ENCODE data around the gene CTAGE1. TPM values are rescaled to one million over a fixed set of nuclear protein-coding genes. Genes with fewer than 3 reads are reported as not detected.
"Not testable (repeated sequence)": the region's sequence is repeated elsewhere in the genome, so short reads cannot be mapped to it uniquely, and the experiment has no call there.

The CTAGE1 gene
- polyA plus RNA-seq, 2 donors: not detected

DNA sequence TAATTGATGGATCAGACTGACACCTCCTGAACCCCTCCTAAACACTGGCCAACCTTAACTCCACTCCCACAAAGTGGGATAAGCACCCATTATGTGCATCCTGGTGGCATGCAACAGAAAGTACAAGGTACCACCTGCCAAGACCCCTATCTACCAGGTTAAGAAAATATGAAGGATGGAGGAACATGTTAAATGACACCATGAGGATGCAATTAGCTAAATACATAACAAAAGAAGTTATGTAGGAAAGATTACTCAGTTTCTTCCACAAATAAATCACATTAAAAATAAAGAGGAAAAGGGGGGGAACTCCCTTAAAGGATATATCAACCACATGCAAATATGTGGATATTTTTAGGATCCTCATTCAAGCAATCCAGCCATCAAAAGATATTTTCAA, 12.6 kb downstream of the CTAGE1 start:
- H3K9me3 ChIP-seq (ENCODE audit: control insufficient read depth in 2 of 2, insufficient read depth in 1 of 2, low read depth in 1 of 2, low read length in 1 of 2): peaks cover 3 to 4% of the 10 kb centered on the region in 2 donors

GRCh38 chr18:22403950-22404349, 13.8 kb downstream of the CTAGE1 start:
- Histone ChIP-seq H3K9me3 (ENCODE audit: control insufficient read depth in 2 of 2, insufficient read depth in 1 of 2, low read depth in 1 of 2, low read length in 1 of 2) (peaks cover 3 to 4% of the 10 kb centered on the region in 2 donors), H3K4me3 (ENCODE audit: low read depth in 1 of 2, low read length in 2 of 2) (no peak overlapping the region), H3K27ac (ENCODE audit: low read depth in 2 of 2, low read length in 1 of 2) (no peak overlapping the region), H3K27me3 (ENCODE audit: control insufficient read depth in 1 of 2, insufficient read depth in 2 of 2, low read length in 2 of 2) (no peaks in the 10 kb centered on the region), H3K36me3 (ENCODE audit: control insufficient read depth in 2 of 2, insufficient read depth in 2 of 2, low read length in 1 of 2) (no peaks in the 10 kb centered on the region), H3K4me1 (ENCODE audit: control insufficient read depth in 2 of 2, insufficient read depth in 2 of 2, low read length in 1 of 2) (no peaks in the 10 kb centered on the region)
- 94 to 96% methylated on average over 3 of the region's 3 CpGs for WGBS, 2 donors

More for the DNA sequence above, 12.6 kb downstream of the CTAGE1 start:
- no peak overlapping the region for H3K27ac ChIP-seq (ENCODE audit: low read depth in 2 of 2, low read length in 1 of 2)
- H3K4me3 ChIP-seq (ENCODE audit: low read depth in 1 of 2, low read length in 2 of 2): no peak overlapping the region
- no peaks in the 10 kb centered on the region for H3K36me3 ChIP-seq (ENCODE audit: control insufficient read depth in 2 of 2, insufficient read depth in 2 of 2, low read length in 1 of 2)
- no peaks in the 10 kb centered on the region for H3K27me3 ChIP-seq (ENCODE audit: control insufficient read depth in 1 of 2, insufficient read depth in 2 of 2, low read length in 2 of 2)
- H3K4me1 ChIP-seq (ENCODE audit: control insufficient read depth in 2 of 2, insufficient read depth in 2 of 2, low read length in 1 of 2): no peaks in the 10 kb centered on the region

DNA sequence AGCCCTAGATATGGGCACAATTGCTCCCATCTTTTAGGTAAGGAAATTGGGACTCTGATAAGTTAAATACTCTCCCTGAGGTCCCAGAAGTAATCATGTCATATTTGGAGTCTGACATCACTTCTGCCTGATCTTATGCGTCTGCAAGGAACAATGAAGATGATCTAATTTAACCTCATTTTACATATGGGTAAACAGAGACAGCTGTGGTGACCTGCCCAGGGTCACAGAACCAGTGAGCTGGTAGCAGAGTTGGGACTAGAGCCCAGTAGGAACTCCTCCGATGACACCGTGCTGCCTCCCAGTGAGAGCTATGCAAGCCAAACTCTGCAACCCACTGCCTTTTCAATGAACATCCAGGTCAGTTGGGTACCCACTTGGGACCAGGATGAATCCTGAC, 17.8 kb downstream of the CTAGE1 start:
- 53 to 57% methylated on average over 3 of the region's 3 CpGs for WGBS, 2 donors
- Histone ChIP-seq H3K27ac (ENCODE audit: low read depth in 2 of 2, low read length in 1 of 2) (no peak overlapping the region), H3K9me3 (ENCODE audit: control insufficient read depth in 2 of 2, insufficient read depth in 1 of 2, low read depth in 1 of 2, low read length in 1 of 2) (peaks cover under 1% of the 10 kb centered on the region in 2 donors), H3K36me3 (ENCODE audit: control insufficient read depth in 2 of 2, insufficient read depth in 2 of 2, low read length in 1 of 2) (no peaks in the 10 kb centered on the region), H3K4me3 (ENCODE audit: low read depth in 1 of 2, low read length in 2 of 2) (no peak overlapping the region), H3K4me1 (ENCODE audit: control insufficient read depth in 2 of 2, insufficient read depth in 2 of 2, low read length in 1 of 2) (no peaks in the 10 kb centered on the region), H3K27me3 (ENCODE audit: control insufficient read depth in 1 of 2, insufficient read depth in 2 of 2, low read length in 2 of 2) (no peaks in the 10 kb centered on the region)

- Histone ChIP-seq H3K4me1 (ENCODE audit: control insufficient read depth in 2 of 2, insufficient read depth in 2 of 2, low read length in 1 of 2) (no peaks in the 10 kb centered on the region), H3K9me3 (ENCODE audit: control insufficient read depth in 2 of 2, insufficient read depth in 1 of 2, low read depth in 1 of 2, low read length in 1 of 2) (no peaks in the 10 kb centered on the region), H3K4me3 (ENCODE audit: low read depth in 1 of 2, low read length in 2 of 2) (no peak overlapping the region), H3K27ac (ENCODE audit: low read depth in 2 of 2, low read length in 1 of 2) (no peak overlapping the region), H3K36me3 (ENCODE audit: control insufficient read depth in 2 of 2, insufficient read depth in 2 of 2, low read length in 1 of 2) (no peaks in the 10 kb centered on the region), H3K27me3 (ENCODE audit: control insufficient read depth in 1 of 2, insufficient read depth in 2 of 2, low read length in 2 of 2) (no peaks in the 10 kb centered on the region)
- 75 to 77% methylated on average over 4 of the region's 4 CpGs for WGBS, 2 donors
Measured at GRCh38 chr18:22398464-22398863, 19.3 kb downstream of the CTAGE1 start.

DNA sequence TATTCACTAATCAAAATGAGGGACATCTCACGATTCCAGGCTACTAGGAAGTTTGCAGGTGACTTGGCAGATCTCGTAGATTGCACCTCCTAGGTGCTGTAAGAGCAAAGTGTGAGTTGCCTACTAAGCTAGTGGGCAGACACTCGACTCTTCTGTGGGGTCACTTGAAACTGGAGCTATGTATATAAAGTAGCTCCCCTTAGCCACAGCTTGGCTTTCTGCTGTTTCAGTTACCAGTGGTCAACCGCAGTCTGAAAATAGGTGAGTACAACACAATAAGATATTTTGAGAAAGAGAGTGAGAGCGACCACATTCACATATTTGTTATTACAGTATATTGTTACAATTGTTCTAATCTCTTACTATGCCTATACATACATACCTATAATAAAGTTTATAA, 23.3 kb downstream of the CTAGE1 start:
- no peaks in the 10 kb centered on the region for H3K27me3 ChIP-seq (ENCODE audit: control insufficient read depth in 1 of 2, insufficient read depth in 2 of 2, low read length in 2 of 2)
- no peaks in the 10 kb centered on the region for H3K9me3 ChIP-seq (ENCODE audit: control insufficient read depth in 2 of 2, insufficient read depth in 1 of 2, low read depth in 1 of 2, low read length in 1 of 2)
- no peaks in the 10 kb centered on the region for H3K4me1 ChIP-seq (ENCODE audit: control insufficient read depth in 2 of 2, insufficient read depth in 2 of 2, low read length in 1 of 2)
- 87 to 90% methylated on average over 5 of the region's 5 CpGs for WGBS, 2 donors
- H3K36me3 ChIP-seq (ENCODE audit: control insufficient read depth in 2 of 2, insufficient read depth in 2 of 2, low read length in 1 of 2): no peaks in the 10 kb centered on the region
- no peak overlapping the region for H3K27ac ChIP-seq (ENCODE audit: low read depth in 2 of 2, low read length in 1 of 2)
- H3K4me3 ChIP-seq (ENCODE audit: low read depth in 1 of 2, low read length in 2 of 2): no peak overlapping the region

DNA sequence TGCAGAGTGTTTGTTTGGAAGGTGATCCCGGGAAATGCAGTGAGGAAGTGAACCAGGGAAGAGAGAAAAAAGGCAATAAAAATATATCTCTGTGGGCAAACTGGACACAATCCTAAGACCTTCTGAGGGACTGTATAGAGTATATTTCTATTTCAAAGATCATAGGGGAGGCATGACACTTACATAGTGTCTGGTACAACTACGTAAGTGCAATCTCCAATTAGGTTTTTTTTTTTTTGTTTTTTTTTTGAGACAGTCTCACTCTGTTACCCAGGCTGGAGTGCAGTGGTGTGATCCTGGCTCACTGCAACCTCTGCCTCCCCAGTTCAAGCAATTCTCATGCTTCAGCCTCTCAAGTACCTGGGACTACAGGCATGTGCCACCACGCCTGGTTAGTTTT, 24.6 kb downstream of the CTAGE1 start:
- not testable (repeated sequence) for H3K36me3 ChIP-seq (ENCODE audit: control insufficient read depth in 2 of 2, insufficient read depth in 2 of 2, low read length in 1 of 2); H3K4me3 ChIP-seq (ENCODE audit: low read depth in 1 of 2, low read length in 2 of 2); H3K27me3 ChIP-seq (ENCODE audit: control insufficient read depth in 1 of 2, insufficient read depth in 2 of 2, low read length in 2 of 2); H3K27ac ChIP-seq (ENCODE audit: low read depth in 2 of 2, low read length in 1 of 2); H3K4me1 ChIP-seq (ENCODE audit: control insufficient read depth in 2 of 2, insufficient read depth in 2 of 2, low read length in 1 of 2); H3K9me3 ChIP-seq (ENCODE audit: control insufficient read depth in 2 of 2, insufficient read depth in 1 of 2, low read depth in 1 of 2, low read length in 1 of 2)
- WGBS, 2 donors: 84 to 92% methylated on average over 3 of the region's 3 CpGs

DNA sequence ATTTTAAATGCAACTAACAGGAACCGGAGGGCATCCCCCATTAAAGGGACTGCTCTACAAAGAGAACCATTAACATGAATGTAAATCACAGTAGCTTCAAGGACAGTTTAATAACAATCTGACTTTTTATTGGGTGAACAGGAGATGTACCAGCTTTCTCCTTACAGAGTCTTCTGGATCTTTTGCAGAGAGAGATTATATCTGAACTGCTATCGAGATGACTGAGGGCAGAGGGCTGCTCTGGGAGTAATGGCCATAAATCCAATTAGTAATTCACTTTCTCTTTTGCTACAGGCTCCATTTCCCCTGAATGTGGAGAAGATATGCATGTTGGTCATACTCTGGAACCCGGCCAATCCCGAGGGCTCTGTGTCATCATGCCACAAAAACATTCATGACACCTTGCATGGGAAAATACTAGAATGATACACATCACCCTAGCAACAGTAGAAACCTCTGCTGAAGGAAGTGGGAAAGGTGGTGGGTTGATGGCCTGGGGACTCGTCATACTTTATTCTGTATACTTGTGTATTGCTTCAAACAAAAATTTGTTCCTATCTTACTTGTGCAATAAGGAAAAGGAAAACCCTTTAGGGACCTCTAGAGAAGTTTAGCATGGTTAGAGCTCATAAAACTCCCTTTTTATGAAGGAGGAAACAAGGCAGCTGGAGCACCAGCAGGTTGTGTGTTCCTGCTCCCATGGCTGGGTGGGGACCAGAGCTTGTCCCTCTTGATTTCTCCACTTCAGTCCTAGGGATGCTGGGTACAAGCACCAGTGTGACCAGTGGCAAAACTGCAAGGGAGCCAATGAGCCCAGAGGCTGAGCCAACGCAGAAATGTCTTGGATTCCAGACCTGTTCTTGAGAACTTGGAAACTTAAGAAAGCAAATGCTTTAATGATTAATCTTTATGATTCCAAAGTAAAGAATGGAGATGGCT, 26.0 kb downstream of the CTAGE1 start:
- H3K27me3 ChIP-seq (ENCODE audit: control insufficient read depth in 1 of 2, insufficient read depth in 2 of 2, low read length in 2 of 2): no peaks in the 10 kb centered on the region
- no peaks in the 10 kb centered on the region for H3K4me1 ChIP-seq (ENCODE audit: control insufficient read depth in 2 of 2, insufficient read depth in 2 of 2, low read length in 1 of 2)
- WGBS, 2 donors: 43 to 47% methylated on average over 6 of the region's 6 CpGs
- H3K36me3 ChIP-seq (ENCODE audit: control insufficient read depth in 2 of 2, insufficient read depth in 2 of 2, low read length in 1 of 2): no peaks in the 10 kb centered on the region
- H3K9me3 ChIP-seq (ENCODE audit: control insufficient read depth in 2 of 2, insufficient read depth in 1 of 2, low read depth in 1 of 2, low read length in 1 of 2): no peaks in the 10 kb centered on the region
- H3K27ac ChIP-seq (ENCODE audit: low read depth in 2 of 2, low read length in 1 of 2): no peak overlapping the region
- H3K4me3 ChIP-seq (ENCODE audit: low read depth in 1 of 2, low read length in 2 of 2): no peak overlapping the region

GRCh38 chr18:22387787-22388186, 29.9 kb downstream of the CTAGE1 start:
- Histone ChIP-seq H3K27me3 (ENCODE audit: control insufficient read depth in 1 of 2, insufficient read depth in 2 of 2, low read length in 2 of 2) (no peaks in the 10 kb centered on the region), H3K4me3 (ENCODE audit: low read depth in 1 of 2, low read length in 2 of 2) (no peak overlapping the region), H3K4me1 (ENCODE audit: control insufficient read depth in 2 of 2, insufficient read depth in 2 of 2, low read length in 1 of 2) (no peaks in the 10 kb centered on the region), H3K9me3 (ENCODE audit: control insufficient read depth in 2 of 2, insufficient read depth in 1 of 2, low read depth in 1 of 2, low read length in 1 of 2) (no peaks in the 10 kb centered on the region), H3K36me3 (ENCODE audit: control insufficient read depth in 2 of 2, insufficient read depth in 2 of 2, low read length in 1 of 2) (no peaks in the 10 kb centered on the region), H3K27ac (ENCODE audit: low read depth in 2 of 2, low read length in 1 of 2) (no peak overlapping the region)
- 65 to 87% methylated on average over 1 of the region's 1 CpG for WGBS, 2 donors

DNA sequence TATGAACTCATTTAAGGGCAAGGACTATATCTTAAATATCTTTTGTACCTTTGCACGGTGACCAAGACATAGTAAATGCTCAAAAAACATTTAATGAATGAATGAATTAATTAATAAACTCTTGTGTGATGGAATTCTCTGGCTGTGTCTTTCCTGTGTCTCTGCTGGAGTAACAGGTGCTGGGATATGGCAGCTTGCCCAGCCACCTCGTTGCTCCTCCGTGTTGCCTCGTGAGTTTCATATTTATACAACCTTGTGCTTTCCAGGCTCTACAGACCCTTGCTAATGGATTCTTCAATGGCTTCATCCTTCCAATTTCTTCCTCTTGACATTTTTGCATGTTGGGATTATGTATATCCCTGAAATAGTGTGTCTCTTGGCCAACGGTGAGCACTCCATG, 30.4 kb downstream of the CTAGE1 start:
- 77 to 81% methylated on average over 5 of the region's 5 CpGs for WGBS, 2 donors
- H3K4me1 ChIP-seq (ENCODE audit: control insufficient read depth in 2 of 2, insufficient read depth in 2 of 2, low read length in 1 of 2): no peaks in the 10 kb centered on the region
- H3K27me3 ChIP-seq (ENCODE audit: control insufficient read depth in 1 of 2, insufficient read depth in 2 of 2, low read length in 2 of 2): no peaks in the 10 kb centered on the region
- H3K4me3 ChIP-seq (ENCODE audit: low read depth in 1 of 2, low read length in 2 of 2): no peak overlapping the region
- no peaks in the 10 kb centered on the region for H3K36me3 ChIP-seq (ENCODE audit: control insufficient read depth in 2 of 2, insufficient read depth in 2 of 2, low read length in 1 of 2)
- no peaks in the 10 kb centered on the region for H3K9me3 ChIP-seq (ENCODE audit: control insufficient read depth in 2 of 2, insufficient read depth in 1 of 2, low read depth in 1 of 2, low read length in 1 of 2)
- no peak overlapping the region for H3K27ac ChIP-seq (ENCODE audit: low read depth in 2 of 2, low read length in 1 of 2)

GRCh38 chr18:22385718-22386117, 32.0 kb downstream of the CTAGE1 start:
- Histone ChIP-seq H3K4me3 (ENCODE audit: low read depth in 1 of 2, low read length in 2 of 2) (no peak overlapping the region), H3K36me3 (ENCODE audit: control insufficient read depth in 2 of 2, insufficient read depth in 2 of 2, low read length in 1 of 2) (no peaks in the 10 kb centered on the region), H3K27ac (ENCODE audit: low read depth in 2 of 2, low read length in 1 of 2) (no peak overlapping the region), H3K4me1 (ENCODE audit: control insufficient read depth in 2 of 2, insufficient read depth in 2 of 2, low read length in 1 of 2) (no peaks in the 10 kb centered on the region), H3K9me3 (ENCODE audit: control insufficient read depth in 2 of 2, insufficient read depth in 1 of 2, low read depth in 1 of 2, low read length in 1 of 2) (no peaks in the 10 kb centered on the region), H3K27me3 (ENCODE audit: control insufficient read depth in 1 of 2, insufficient read depth in 2 of 2, low read length in 2 of 2) (no peaks in the 10 kb centered on the region)
- WGBS, 2 donors: 13 to 34% methylated on average over 4 of the region's 4 CpGs

All from esophagus (tissue), 2 donors.